ENCODE data around the gene LENG1.

DNA sequence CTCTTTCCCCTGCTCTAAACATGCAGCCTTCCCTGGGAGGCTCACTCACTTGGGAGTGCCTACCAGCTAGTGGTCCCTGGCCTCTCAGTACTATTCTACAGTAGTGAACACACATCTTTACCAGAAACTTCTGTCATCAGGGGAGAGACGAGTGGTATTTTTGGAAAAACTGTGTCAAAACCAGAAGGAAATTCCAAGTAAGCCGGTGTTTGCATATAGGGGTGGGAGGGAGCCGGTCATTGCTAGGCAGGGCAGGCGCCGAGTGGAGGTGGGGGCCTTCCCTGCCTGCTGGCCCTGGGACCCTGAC is 48.1 kb upstream of the LENG1 start:
- TF ChIP-seq CTCF (IDR thresholded peaks at IDR 0.05) = no peak
- no peak for TF ChIP-seq POLR2A (IDR thresholded peaks at IDR 0.05)
